ENCODE results near the gene CA14.
"Not testable (repeated sequence)": the region's sequence is repeated elsewhere in the genome, so short reads cannot be mapped to it uniquely, and the experiment has no call there.

The CA14 gene

DNA sequence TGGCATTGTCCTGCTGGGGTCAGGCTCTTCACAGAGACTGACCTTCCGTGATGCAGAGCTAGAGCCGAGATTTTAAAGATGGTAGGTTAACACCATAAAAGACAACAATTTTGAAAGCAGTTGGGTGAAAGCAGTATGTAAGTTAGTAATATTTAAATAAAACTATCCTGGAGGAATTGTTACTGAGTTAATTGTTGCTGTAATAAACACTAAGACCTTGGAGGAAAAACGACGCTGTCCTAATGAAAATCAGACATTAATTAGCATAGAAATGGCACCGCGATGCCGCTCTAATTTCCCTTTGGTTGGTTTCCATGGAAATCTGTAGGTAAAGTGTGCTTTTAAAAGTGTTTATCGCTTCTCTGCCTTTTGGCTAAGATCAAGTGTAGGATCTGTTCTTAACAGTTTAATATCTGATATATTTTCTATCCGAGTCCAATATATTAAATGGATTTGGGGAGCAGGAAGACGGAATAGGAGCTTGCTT, 20.9 kb upstream of the CA14 start:
- DNase-seq = no peak

DNA sequence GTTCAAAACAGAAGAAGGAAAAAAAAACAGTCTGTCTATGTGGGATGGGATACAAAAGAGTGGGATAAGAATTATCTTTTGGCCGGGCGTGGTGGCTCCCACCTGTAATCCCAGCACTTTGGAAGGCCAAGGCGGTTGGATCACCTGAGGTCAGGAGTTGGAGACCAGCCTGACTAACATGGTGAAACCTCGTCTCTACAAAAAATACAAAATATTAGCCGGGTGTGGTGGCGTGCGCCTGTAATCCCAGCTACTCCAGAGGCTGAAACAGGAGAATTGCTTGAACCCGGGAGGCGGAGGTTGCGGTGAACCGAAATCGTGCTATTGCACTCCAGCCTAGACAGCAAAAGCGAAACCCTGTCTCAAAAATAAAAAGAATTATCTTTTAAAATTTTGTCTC, 20.4 kb upstream of the CA14 start:
- DNase-seq = not testable (repeated sequence)

DNA sequence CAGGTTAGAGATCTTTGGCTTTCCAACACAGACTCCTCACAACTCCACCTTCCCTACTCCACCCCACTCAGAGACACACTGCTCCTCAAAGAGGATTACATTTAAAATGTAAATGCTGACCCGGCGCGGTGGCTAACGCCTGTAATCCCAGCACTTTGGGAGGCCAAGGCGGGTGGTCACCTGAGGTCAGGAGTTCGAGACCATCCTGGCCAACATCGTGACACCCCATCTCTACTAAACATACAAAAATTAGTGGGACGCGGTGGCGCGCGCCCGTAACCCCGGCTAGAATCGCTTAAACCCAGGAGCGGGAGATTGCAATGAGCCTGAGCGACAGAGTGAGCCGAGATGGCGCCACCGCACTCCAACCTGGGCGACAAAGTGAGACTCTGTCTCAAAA, 19.8 kb upstream of the CA14 start:
- DNase-seq = no peak

DNA sequence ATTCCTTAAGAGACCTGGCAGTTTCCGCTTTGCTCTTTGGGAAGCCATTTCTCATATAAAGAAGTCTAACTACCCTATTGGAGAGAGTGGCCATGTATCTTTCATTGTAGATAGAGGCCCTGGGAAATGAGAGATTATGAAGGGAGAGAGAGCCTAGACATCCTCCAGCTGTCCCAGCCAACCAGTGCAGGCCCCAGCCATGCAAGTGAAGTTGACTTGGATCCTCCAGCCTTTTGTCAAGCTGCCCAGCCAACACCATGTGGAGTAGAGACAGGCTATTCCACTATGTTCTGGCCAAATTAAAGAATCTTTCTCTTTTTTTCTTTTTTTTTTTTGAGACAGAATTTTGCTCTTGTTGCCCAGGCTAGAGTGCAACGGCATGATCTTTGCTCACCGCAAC, 14.6 kb upstream of the CA14 start:
- DNase-seq = no peak

DNA sequence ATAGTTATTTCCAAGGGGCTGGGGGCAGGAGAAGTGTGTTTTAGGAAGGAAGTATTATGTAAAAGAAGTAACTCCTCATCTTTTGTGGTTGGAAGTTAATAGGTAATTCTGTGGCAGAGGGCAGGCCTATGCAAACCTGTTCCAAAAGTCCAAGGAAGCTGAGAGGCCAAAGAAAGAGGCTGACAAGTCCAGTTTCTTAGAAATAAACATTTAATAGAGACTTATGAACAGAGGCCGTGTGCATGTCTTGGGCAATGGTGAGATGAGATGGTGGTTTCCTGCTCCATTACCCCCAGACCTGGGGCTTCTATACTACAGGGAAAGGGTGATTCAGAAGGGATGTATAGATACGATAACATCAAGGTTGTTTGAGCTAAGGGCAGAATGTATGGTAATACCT, 7.6 kb upstream of the CA14 start:
- DNase-seq = no peak

DNA sequence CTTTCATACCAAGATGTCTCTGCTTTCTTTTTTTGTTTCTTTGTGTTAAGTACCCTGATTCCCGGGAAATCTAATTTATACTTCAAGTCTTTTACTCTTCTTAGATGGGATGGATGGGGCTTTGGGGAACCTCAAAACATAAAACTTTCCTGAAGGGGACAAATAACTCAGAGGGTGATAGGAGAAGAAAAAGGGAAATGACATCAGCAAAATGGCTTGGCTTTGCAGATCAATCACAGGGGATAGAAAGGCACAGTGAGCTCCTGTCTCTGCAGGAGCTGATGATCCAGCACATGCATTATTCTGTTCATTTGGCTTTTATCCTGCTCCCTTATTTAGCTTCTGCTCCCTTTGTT, 1.4 kb upstream of the CA14 start:
- DNase-seq = no peak

DNA sequence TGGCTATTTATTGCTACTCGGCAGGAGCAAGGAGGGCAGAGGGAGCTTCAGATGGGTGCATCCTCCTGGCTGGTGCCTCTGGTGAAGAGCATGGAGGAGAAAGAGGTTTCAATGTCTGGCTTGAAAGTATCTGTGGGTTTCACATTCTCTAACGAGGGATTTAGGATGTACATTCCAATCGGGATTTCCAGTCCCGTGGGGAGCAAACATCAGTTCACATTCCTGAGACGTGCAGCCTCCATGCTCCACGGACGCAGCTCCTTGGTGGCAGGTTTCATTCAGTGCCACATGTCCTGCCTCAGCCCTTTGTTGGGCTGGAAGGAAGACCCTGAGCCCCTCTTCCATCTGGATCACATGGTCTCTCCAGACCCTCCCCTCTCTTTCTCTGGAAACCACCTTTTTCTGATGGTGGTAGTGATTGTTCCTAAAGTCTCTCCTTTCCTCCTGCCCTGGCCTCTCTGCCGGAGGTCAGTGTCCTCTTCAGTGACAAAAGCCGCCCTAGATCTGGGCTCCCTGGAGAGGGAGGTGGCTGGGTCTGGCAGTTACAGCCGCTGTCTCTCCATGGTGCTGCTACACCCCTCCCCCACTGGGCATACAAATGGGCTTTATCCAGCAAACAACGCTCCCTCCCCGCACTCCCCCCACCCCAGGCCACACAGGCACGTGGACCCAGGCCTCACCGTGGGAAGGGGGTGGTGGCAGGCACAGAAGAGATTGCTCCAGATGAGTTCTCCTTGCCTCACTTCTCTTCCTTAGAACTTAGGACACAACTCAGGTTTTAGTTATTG, 826 bp upstream of the CA14 start:
- no peak for DNase-seq

DNA sequence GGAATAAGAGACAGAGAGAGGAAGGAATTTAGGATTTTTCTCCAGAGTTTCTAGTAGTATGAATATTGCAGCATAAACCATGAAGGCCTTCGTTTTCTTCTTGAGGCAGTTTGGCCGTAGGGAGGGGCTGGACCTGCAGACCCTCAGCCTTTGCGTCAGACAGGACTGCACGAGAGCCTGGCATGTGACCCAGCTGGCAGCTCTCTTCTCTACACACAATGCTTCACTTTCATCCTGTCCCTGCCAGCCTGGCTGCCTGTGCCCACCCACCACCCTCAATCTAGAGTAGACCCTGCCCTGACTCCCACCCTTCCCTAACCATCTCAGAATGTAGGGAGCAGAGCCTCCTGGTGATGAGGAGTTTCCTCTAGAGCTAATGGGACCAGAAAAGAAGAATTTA, 1.6 kb downstream of the CA14 start:
- DNase-seq = no peak

DNA sequence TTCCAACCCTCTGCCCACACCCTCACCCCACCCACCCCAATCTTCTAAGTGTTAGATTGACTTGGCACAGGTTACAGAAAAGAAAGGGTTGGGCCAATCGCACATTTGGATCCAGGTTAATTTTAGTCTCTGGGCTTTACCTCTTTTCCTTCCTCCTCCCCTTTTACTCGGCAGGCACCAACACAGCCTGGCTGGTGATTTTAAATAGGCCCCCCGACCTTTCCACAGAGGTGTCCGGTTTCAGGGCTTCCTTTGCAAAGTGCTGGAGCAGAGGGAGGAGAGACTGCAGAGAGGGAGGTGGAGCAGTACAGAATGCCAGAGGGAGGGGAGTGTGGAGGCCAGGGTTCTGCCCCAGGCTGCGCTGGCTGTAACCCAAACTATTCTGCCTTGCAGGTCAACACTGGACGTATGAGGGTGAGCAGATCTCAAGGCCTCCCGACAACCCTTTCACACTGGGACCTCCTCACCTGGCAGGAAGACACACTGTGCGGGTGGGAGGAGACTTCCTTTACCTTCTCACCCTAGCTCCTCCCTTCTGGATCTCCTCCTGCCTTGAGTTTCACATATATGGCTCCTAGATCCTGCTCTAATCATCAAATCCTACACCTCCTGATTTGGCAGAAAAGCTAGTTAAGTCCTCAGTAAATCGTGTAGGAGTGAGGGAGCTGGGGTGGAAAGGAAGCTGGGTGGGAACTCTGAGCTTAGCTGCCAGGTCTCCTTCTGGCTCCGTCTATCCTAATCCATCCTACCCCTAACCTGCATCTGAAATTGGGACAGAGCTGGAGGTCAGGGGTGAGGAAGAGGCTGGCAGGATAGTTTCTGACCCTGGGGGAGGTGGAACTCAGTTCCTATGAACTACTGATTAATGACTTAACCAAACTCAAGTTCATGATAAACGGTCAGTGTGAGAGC, 2.4 kb downstream of the CA14 start:
- DNase-seq = peak; percentile 21

DNA sequence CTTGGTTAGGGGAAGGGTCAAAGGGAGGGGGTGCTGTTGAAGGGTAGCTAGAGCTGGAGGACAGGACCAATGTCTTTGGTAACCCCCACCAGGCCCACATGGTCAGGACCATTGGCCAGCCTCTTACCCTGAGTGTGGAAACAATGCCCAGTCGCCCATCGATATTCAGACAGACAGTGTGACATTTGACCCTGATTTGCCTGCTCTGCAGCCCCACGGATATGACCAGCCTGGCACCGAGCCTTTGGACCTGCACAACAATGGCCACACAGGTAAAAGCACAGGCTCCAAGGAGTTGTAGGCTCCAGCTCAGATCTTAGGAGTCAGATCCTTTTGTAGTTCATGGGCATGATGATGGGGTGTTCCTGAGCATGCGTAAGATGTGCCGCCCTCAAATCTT, 3.8 kb downstream of the CA14 start:
- DNase-seq = no peak

DNA sequence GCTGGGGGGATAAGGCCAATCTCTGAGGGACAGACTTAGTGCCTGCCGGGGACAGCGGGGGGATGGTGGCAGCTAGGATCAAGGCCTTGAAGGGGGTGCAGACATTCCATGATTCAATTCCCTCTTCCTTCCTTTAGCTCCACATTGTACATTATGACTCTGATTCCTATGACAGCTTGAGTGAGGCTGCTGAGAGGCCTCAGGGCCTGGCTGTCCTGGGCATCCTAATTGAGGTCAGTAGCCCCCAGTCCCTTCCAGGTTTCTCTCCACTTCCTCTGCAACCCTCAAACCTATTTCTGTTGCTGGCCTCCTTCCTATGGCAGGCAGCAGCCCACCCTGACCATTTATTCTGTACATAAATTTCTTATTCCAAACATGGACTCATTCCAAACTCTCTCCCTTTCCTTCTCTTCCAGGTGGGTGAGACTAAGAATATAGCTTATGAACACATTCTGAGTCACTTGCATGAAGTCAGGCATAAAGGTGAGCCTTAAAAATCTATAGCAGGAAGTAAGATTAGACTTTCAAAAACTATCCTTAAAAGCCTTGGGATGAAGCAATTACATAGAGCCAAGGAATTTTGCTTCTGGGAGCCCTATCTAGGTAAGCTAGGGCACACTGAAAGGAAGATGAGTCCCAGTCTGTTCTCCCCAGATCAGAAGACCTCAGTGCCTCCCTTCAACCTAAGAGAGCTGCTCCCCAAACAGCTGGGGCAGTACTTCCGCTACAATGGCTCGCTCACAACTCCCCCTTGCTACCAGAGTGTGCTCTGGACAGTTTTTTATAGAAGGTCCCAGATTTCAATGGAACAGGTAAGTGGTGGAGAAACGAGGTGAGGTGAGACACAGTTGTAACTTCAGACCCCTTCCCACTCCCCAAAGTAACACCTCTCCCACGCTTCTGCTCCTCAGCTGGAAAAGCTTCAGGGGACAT, 5.1 kb downstream of the CA14 start:
- no peak for DNase-seq

DNA sequence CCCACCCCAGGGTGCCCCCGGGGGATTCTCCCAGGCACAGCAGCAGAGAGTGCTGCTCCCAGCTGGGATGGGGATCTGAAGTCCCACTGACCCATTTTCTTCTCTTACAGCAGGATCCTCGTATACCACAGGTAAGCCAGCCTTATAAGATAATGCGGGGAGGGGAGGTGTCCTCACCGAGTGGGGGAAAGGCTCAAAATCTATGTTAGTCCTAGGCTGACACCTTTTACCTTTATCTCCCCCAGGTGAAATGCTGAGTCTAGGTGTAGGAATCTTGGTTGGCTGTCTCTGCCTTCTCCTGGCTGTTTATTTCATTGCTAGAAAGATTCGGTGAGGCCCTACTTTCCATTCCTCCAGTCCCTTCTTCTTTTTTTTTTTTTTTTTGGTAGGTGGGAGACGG, 6.0 kb downstream of the CA14 start:
- DNase-seq = no peak

DNA sequence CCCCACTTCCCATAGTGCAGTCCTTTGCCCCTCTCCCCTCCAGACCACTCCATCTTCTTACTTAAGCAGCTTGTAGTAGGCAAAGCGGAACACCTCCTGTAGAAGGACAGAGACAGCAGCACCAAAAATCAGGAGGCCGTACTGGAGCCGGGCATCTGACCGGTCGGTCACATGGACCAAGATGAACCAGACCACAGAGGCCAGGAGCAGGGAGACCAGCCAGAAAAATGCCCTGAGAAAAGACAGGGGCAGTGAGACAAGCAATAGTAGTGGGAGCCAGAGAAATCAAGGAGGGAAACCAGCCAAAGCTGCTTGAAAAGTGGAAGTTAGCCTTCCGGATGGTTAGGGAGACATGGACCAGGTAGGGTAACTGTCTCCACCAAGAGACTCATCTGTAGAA, 10.3 kb downstream of the CA14 start:
- no peak for DNase-seq

DNA sequence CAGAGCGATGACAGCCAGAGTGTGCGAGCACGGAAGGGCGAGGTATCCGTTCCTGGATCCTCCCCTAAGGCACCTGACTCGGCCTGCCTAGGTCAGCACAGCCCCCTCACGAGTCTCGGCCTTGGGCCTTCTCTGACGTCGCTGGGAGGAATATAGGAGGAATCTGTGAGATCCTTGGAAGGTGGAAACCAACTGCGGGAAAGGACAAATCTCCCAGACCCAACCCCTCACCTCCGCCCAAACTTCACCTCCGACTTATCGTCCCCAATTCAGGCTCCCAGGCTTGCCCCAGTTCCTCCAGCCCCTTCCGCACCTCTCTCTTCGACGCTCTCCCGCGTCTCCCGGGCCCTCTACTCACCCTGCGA, 10.7 kb downstream of the CA14 start:
- no peak for DNase-seq

DNA sequence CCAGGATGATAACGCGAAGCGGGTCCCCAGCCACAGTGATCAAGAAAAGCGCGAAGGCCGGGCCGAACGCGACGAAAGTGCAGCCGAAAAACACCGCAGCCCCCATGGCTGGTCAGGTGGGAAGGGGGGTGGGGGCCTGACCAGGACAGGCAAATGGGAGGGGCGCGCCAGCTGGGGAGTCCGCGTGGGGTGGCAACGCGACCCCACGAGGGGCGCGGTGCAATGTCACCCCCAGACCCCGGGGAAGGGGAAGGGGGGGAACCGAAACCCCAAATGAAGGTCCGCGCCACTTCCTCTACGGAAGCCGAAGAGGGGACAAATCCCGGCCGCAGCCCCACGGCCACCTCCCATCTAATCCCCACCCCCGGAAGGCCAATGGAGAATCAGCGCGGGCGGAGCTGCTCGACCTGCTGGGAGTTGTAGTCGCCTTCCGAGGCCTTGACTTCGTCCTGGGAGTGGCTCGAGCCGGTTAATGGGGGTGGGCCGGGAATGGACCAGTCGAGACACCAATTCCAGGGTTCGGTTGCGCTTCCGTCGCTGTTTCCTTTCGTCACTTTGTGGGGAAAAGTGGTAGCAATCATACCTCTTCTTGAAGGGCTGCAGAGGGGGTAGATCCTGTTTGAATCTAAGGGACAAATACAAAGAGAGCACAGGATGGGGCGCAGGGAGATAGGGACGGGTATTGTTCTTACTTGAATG, 11.3 kb downstream of the CA14 start, which contains the start of gene APH1A:
Gene APH1A (minus strand): TSS at position 312 of the 699 bp plus-strand sequence. CDS start 206 bp downstream, at position 106.
- DNase-seq = peak; percentile 95

DNA sequence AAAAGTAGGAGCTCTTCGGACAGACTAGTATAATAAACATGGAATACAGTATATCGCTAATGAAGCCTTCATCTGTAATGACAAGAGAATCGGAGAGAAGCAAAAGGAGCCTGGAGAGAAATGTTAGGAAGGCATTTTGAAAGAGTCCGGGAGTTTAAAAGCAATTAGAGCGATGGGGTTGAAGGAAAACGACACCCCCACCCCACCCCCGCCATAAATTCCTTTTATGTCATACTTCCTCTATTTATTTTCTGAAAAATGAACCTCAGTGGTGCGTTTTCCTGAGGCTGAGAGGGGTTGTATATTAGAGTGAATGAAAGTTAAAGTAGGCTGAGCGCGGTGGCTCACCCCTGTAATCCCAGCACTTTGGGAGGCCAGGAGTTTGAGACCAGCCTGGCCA, 11.9 kb downstream of the CA14 start:
- no peak for DNase-seq

DNA sequence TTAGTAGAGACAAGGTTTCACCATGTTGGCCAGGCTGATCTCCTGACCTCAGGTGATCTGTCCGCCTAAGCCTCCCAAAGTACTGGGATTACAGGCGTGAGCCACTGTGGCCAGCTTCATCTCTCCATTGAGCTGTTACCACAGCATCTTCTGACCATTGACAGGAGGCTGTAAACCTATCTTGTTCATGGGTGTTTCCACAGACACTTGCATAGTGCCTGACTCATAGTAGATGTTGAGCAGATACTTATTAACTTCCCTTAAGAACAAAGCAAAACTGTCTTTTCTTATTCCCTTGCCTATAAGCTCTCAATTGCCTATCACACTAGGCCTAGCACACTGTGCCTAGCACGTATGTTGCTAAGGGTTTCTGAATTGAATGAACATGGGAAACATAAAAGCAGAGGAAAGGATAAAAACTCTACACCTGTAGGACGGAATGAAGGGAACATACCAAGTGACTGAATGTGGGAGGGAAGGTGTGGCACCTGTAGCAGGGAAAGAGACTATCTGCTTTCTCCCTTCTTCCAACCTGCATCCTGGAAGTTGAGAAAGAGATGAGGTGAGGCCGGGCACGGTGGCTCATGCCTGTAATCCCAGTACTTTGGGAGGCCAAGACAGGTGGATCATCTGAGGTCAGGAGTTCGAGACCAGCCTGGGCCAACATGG, 13.9 kb downstream of the CA14 start:
- DNase-seq = no peak

DNA sequence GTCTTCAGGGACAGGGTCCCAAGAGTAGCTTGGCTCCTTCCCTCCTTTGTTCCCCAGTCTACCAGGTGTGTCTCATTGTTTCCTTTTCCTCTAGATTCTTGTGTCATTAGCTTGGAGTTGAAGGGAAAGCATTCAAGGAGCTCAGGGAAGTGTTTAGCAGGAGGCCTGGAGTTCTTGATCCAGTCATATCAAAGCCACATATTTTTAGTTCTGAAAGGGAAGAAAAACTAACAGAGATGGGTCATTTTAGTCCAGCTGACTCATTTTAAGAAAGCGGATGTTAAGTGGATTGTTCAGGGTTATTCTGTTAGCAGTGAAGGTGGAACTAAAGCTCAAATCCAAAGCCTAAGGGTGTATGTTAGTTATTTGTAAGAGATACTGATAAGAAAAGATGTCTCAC, 15.7 kb downstream of the CA14 start:
- DNase-seq = no peak

DNA sequence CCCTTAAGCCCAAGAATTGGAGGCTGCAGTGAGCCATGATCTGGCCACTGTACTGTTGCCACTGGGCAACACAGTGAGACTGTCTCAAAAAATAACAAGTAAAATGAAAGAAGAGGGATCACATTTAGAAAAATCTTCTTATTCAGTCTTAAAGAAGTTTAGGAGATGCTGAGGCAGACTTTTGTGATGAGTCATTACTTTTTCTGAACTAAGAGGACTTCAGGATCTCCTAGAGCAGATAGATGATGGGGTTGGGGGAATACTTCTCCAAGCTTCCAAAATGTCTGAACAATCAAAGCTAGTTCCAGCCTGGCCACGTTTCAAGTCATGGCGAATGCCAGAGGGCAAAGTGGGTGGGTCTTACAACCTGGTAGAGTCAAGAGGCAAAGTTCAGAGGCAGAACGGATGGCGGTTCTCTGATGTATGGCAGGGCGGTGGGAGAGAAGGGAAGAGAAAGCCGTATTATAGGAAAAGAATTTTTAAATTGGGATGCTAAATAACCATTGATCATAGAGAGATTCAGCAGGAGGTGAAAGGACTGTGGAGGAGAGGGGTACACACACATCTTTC, 22.6 kb downstream of the CA14 start:
- DNase-seq = no peak

DNA sequence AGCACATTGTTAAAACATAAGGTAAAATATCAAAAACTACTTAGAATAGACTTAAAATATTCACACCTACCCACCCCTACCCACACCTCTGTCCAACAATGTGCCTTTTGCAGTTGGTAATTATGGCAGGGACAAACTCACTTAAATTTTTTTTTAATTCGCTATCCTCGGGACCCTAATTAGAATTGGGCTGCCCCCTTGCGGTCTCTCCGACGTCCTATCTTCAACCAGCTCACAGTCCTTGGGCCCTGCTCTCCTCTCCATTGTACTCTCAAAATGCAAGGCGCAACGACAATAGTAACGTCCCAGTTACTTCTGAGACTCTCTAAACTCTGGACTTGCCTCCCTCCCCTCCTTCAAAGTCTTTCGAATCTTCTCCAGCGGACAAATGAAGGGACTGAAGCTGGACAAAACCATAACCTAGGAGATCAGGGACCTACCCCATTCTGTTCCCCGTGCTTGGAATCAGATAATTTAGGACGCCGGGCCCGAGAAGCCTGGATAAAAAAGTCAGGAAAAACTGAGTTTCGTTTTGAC, 23.7 kb downstream of the CA14 start:
- DNase-seq = peak; percentile 67

All from COR-L47 (cell line).